Heart left ventricle (tissue), 16 donors: ENCODE results near the gene GABARAP. TPM values are rescaled to one million over a fixed set of nuclear protein-coding genes. Genes with fewer than 3 reads are reported as not detected.

Experiments
- ATAC-seq, 4 donors: fragments of 200-7000 bp; cut with Tn5 transposase; one replicate each; pipeline ENCODE4 v1.9.1; 2020 to 2022; ENCODE audit warnings: moderate library complexity in 4 of 4, mild to moderate bottlenecking in 3 of 4, moderate number of reproducible peaks in 1 of 4
- DNase-seq, 5 donors: peaks; one replicate each; pipeline ENCODE4 v3.0.0-alpha.2; 2020
- H3K27ac ChIP-seq, 12 donors: fragments of 200-600 bp; sonication (generic) in 4 of 12; one replicate each; pipeline versions ENCODE4 v1.5.0 to v1.8.0; 2016 to 2022; ENCODE audit warnings: mild to moderate bottlenecking in 2 of 12
- H3K27me3 ChIP-seq, 9 donors: fragments of 200-600 bp; sonication (generic) in 2 of 9; one replicate each; pipeline versions ENCODE4 v1.5.1 to v1.8.0; 2016 to 2022; ENCODE audit warnings: mild to moderate bottlenecking in 3 of 9
- H3K36me3 ChIP-seq, 9 donors: fragments of 200-600 bp; sonication (generic) in 2 of 9; one replicate each; pipeline versions ENCODE4 v1.5.0 to v1.8.0; 2018 to 2022; ENCODE audit warnings: mild to moderate bottlenecking in 2 of 9
- H3K4me1 ChIP-seq, 12 donors: fragments of 200-600 bp; sonication (generic) in 4 of 12; one replicate each; pipeline versions ENCODE4 v1.5.0 to v1.8.0; 2016 to 2022; ENCODE audit warnings: mild to moderate bottlenecking in 3 of 12
- H3K4me3 ChIP-seq, 12 donors: fragments of 200-600 bp; sonication (generic) in 4 of 12; one replicate each; pipeline versions ENCODE4 v1.5.0 to v1.8.0; 2017 to 2022; ENCODE audit warnings: mild to moderate bottlenecking in 9 of 12, moderate library complexity in 4 of 12
- H3K9me3 ChIP-seq, 12 donors: fragments of 200-600 bp; sonication (generic) in 4 of 12; one replicate each; pipeline versions ENCODE4 v1.5.0 to v1.8.0; 2016 to 2022; ENCODE audit warnings: mild to moderate bottlenecking in 1 of 12
- POLR2A ChIP-seq, 2 donors: fragments of 450-650 bp; IDR thresholded peaks; one replicate each; pipeline ENCODE4 v1.6.1; 2017; ENCODE audit warnings: antibody characterized with exemption in 2 of 2, mild to moderate bottlenecking in 2 of 2, moderate library complexity in 2 of 2
- WGBS, 4 donors: extraction: QIAGEN DNeasy Blood & Tissue Kit in 2 of 4; methylation state at CpG; one replicate each; pipeline versions ENCODE4 v1.1.5 to v1.1.7; 2013 to 2018; 5-methylcytosine and 5-hydroxymethylcytosine counted together
- intact Hi-C, 10 donors: fragments of 100-400 bp; cut with DNase I; formaldehyde crosslinking; loops; one replicate each; pipeline versions ENCODE4 v1.11.1 to v1.14.2; 2022
- polyA plus RNA-seq, 2 donors: library from polyadenylated mRNA; stranded (reverse); fragments of 200-250 nt; gene quantifications; one replicate each; pipeline ENCODE4 v1.2.3, GENCODE V29; 2013
- total RNA-seq, 9 donors: library from RNA; depleted of rRNA in 2 of 9; stranded (reverse); fragments of >200 nt in 2 of 9; fragmentation: NEBNext Ultra II Directional in 3 of 9; extraction: Animal tissue kit (Norgen Biotek cat#: 25700) in 3 of 9; gene quantifications; one replicate each; pipeline versions ENCODE4 v1.1.0 to v1.2.4, GENCODE V29; 2016 to 2023
- TF ChIP-seq, protein P1 (sequence below), 12 donors: fragments of 200-600 bp; sonication (generic) in 4 of 12; IDR thresholded peaks; one replicate each; pipeline versions ENCODE4 v1.5.0 to v1.8.0; 2018 to 2022; ENCODE audit warnings: antibody characterized with exemption in 12 of 12, mild to moderate bottlenecking in 5 of 12
- donor health status: ischemic (EF 13 %, LVEDD 7.1; RV severe dilation, severe dysfunction).
- donor health status: healthy with polysubstance abuse.
- donor health status: DM: no; HTN: yes; CAD: no.
- donor health status: DM: no; HTN: no; CAD: no.
- donor health status: ischemic (EF 25% LVEDD 6.9; RV normal size, moderate dysfunction).
- donor health status: ischemic (EF 25% LVEDD 5.7; RV mildly dilated, moderate dysfunction).
- donor health status: healthy.
- donor health status: DM: yes; HTN: yes; CAD: no.
- donor health status: ischemic (EF 35%, LVEDD 5.7; RV mildly dilated, moderate dysfunction).
- donor health status: nonischemic (EF 11% LVEDD 7.7; RV severe dilation, severe dysfunction).
- donor health status: DM: yes; HTN: yes; CAD: no.
- donor health status: PGD.
- donor health status: ischemic (EF 29% LVEDD 5.4; RV normal size, mild dysfunction).
- donor health status: nonischemic (EF 23%, LVEDD 6.1; RV moderate dilation, normal function).

The GABARAP gene
- total and polyA plus RNA-seq, 11 donors: 293 to 674 (median 493) TPM

DNA sequence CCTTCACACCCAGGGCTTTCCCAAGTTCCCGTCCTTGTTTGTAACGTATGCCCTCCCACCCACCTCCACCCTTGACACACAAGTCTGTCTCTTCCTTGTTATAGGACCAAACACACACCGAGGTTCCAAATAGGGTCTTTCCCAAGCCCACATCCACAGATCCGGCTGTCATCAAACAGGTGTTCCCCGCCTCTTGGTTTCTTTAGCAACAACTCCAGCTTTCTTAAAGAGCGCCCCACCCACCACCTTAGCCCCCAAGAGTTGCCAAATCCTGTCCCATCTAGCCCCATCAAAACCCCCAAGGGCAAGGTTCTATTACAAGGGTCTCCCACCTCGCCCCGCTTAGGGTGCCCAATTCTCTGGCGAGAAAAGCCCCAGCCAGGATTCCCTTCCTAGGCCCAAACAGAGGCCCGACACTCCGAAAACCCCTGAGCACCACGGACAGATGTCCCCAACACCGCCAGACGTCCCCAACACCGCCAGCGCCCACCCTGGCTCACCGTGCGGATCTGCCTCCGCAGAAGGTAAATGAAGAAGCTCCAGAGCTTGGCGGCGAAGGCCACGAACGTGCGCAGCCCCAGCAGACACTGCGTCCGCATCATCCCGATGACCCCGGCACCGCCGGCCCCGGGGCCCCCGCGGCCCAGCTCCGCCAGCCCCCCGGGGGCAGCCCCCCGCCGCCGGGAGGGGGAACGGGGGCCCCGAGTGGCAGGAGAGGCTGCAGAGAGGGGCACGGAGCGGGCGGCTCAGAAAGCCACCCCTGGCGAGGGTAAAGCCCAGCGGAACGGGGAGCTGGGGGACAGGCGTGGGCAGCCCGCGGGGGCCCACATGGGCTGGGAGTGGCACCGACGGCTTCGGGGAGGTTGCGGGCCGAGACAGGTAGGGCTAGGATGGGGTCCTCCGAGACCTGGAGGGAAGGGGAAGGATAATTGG lies 8.7 kb upstream of the GABARAP start:
- 0 to 2% (median 1%) methylated on average over 12 to 55 of the region's 55 CpGs for WGBS, 4 donors
- TF ChIP-seq POLR2A (IDR thresholded peaks at IDR 0.05): no peak
- TF ChIP-seq, protein P1, sequence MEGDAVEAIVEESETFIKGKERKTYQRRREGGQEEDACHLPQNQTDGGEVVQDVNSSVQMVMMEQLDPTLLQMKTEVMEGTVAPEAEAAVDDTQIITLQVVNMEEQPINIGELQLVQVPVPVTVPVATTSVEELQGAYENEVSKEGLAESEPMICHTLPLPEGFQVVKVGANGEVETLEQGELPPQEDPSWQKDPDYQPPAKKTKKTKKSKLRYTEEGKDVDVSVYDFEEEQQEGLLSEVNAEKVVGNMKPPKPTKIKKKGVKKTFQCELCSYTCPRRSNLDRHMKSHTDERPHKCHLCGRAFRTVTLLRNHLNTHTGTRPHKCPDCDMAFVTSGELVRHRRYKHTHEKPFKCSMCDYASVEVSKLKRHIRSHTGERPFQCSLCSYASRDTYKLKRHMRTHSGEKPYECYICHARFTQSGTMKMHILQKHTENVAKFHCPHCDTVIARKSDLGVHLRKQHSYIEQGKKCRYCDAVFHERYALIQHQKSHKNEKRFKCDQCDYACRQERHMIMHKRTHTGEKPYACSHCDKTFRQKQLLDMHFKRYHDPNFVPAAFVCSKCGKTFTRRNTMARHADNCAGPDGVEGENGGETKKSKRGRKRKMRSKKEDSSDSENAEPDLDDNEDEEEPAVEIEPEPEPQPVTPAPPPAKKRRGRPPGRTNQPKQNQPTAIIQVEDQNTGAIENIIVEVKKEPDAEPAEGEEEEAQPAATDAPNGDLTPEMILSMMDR (IDR thresholded peaks at IDR 0.05): no peak
- Histone ChIP-seq H3K4me3 (peak overlapping the region; percentile 57 to 100 (median 94)), H3K27me3 (no peaks in the 10 kb centered on the region), H3K36me3 (peaks cover 0 to 38% (median 34%) of the 10 kb centered on the region in 9 donors), H3K4me1 (peaks cover 8 to 46% (median 37%) of the 10 kb centered on the region in 12 donors), H3K9me3 (no peaks in the 10 kb centered on the region), H3K27ac (peak overlapping the region; percentile 96 to 100 (median 99))
- intact Hi-C loops: loop anchor here in 2 of 10 donors (5.0 to 10.0 kb wide), 2 partner anchors 56 to 324 kb away; partner anchors contain the start of genes CD68 (in 1 of the 2) and EIF5A (in 1 of the 2)
- DNase-seq (peak in 1 of 5 donors; percentile 21), ATAC-seq (no peak)

DNA sequence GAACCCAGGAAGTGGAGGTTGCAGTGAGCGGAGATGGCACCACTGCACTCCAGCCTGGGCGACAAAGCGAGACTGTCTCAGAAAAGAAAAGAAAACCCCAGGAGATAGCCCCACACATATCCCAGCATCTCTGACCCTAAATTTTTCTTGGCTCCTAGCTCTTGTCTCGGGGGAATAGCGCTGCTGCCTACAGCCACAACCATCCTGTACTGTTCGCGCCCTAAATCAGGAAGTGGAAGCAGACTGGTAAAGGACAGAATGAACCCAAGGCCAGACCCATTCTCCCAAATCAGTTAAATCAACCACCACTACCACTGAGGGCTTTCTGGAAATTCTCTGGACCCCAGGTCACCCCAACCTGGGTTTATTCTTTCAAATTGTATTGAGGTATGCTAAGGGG lies 7.6 kb upstream of the GABARAP start:
- no peaks in the 10 kb centered on the region for H3K9me3 ChIP-seq
- ATAC-seq: no peak
- peak overlapping the region in 9 of 12 donors; percentile 86 to 100 (median 96) for H3K4me3 ChIP-seq
- DNase-seq: no peak
- H3K36me3 ChIP-seq: peaks cover 0 to 38% (median 34%) of the 10 kb centered on the region in 9 donors
- H3K4me1 ChIP-seq: peaks cover 8 to 46% (median 37%) of the 10 kb centered on the region in 12 donors
- 72 to 82% (median 81%) methylated on average over 7 of the region's 7 CpGs for WGBS, 4 donors
- intact Hi-C loops: loop anchor here in 3 of 10 donors (5.0 to 10.0 kb wide), 4 partner anchors 38 to 595 kb away; partner anchors contain the start of genes CD68 (in 2 of the 3) and EIF5A (in 1 of the 3)
- H3K27me3 ChIP-seq: no peaks in the 10 kb centered on the region
- peak overlapping the region in 9 of 12 donors; percentile 6 to 99 (median 98) for H3K27ac ChIP-seq
- no peak for TF ChIP-seq POLR2A (IDR thresholded peaks at IDR 0.05)
- TF ChIP-seq, protein P1 (IDR thresholded peaks at IDR 0.05): no peak

DNA sequence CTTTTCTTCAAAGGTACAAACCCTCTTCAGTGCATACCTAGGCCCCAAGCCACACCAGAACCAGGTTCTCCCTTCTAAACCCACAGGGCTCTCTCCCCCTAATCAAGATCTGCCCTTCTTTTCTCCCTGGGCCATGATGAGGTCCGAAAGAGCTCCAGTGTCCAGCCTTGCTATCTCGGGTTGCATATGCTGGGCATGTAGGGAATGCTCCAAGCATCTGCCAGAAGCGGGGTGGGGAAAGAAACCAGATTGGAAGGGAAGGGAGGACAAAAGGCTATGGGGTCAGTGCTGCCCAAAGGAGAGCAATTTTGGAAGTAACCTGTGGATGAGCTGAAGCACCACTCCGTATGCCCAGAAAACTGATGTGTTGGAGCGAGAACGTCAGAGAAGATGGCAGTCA lies 7.0 kb upstream of the GABARAP start:
- Histone ChIP-seq H3K27ac (peak overlapping the region in 10 of 12 donors; percentile 10 to 98 (median 35)), H3K27me3 (no peaks in the 10 kb centered on the region), H3K4me3 (peak overlapping the region in 4 of 12 donors; percentile 90 to 98 (median 97)), H3K4me1 (peaks cover 8 to 46% (median 36%) of the 10 kb centered on the region in 12 donors), H3K9me3 (no peaks in the 10 kb centered on the region), H3K36me3 (peaks cover 0 to 38% (median 34%) of the 10 kb centered on the region in 9 donors)
- TF ChIP-seq POLR2A (IDR thresholded peaks at IDR 0.05): no peak
- TF ChIP-seq, protein P1 (IDR thresholded peaks at IDR 0.05): no peak
- 61 to 75% (median 68%) methylated on average over 6 of the region's 6 CpGs for WGBS, 4 donors
- DNase-seq (no peak), ATAC-seq (no peak)
- intact Hi-C loops: loop anchor here in 2 of 10 donors (5.0 to 10.0 kb wide), 3 partner anchors 37 to 596 kb away; partner anchors contain the start of gene CD68 (in 1 of the 2)

DNA sequence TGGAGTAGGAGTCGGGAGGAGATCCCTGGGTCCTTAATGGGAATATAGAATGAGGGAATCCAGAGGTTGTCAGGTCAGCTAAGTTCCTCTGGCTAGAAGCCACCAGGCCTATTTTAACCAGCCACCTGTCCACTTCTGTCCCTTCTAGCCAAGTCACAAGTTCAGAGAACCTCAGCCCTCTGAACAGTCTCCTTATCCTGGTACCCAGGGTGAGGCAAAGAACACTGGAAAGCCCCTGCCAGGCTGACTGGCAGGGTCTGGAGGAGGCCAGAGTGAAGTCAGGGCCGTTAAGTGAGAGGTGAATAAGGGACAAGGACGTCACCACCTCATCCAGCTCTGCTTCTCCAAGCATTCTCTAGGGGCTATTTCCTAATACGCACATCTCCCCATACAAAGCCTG lies 6.5 kb upstream of the GABARAP start:
- H3K27ac ChIP-seq: peak overlapping the region in 10 of 12 donors; percentile 10 to 98 (median 35)
- TF ChIP-seq, protein P1 (IDR thresholded peaks at IDR 0.05): no peak
- no peak for TF ChIP-seq POLR2A (IDR thresholded peaks at IDR 0.05)
- WGBS, 4 donors: 49 to 58% (median 55%) methylated on average over 4 of the region's 4 CpGs
- H3K9me3 ChIP-seq: no peaks in the 10 kb centered on the region
- H3K36me3 ChIP-seq: peaks cover 0 to 38% (median 35%) of the 10 kb centered on the region in 9 donors
- H3K27me3 ChIP-seq: no peaks in the 10 kb centered on the region
- H3K4me1 ChIP-seq: peaks cover 8 to 47% (median 36%) of the 10 kb centered on the region in 12 donors
- peak overlapping the region in 2 of 12 donors; percentile 98 for H3K4me3 ChIP-seq
- intact Hi-C loops: loop anchor here in 2 of 10 donors (5.0 to 10.0 kb wide), 3 partner anchors 36 to 596 kb away; partner anchors contain the start of gene CD68 (in 1 of the 2)
- no peak for DNase-seq
- ATAC-seq: no peak
